ENCODE data around the gene DPF3. TPM values are rescaled to one million over a fixed set of nuclear protein-coding genes. Genes with fewer than 3 reads are reported as not detected.

Gene DPF3
- total RNA-seq, 1 experiment from 2014 or later = 0.31 TPM

GRCh38 chr14:72636871-72637270, 257.0 kb downstream of the DPF3 start (continued):
- no peak for TF ChIP-seq TCF7 (CRISPR knock-in tag; IDR thresholded peaks at IDR 0.05; ENCODE audit: low read depth)

- ChIA-PET POLR2A (no interaction called here), CTCF (no interaction called here)
Observed at GRCh38 chr14:72636094-72636493, 257.8 kb downstream of the DPF3 start.

GRCh38 chr14:72634691-72635616, 258.9 kb downstream of the DPF3 start:
- Mint-ChIP-seq H3K36me3 (0 out of 2 replicates have a peak, but pooled peaks cover 7% of the 10 kb centered on the region), H3K27ac (no peak overlapping the region), H3K9me3 (peaks cover 11% of the 10 kb centered on the region), H3K27me3 (ENCODE audit: low read depth) (peaks cover 5% of the 10 kb centered on the region; the same call in 1 of the 2 replicates), H3K4me1 (no peaks in the 10 kb centered on the region), H3K4me3 (no peak overlapping the region)
- POLR2A ChIA-PET = no interaction called here
- DNase-seq (ENCODE audit: low spot score) = no peak
- ATAC-seq = peak; percentile 69
- CTCF ChIA-PET = interaction anchor here (1.5 kb wide), 1 partner anchor 10 kb away, joined by 4 read pairs; no protein-coding TSS in a partner anchor
- no peak for TF ChIP-seq ZNF232 (CRISPR knock-in tag; IDR thresholded peaks at IDR 0.05)
- no peak for TF ChIP-seq OVOL2 (CRISPR knock-in tag; IDR thresholded peaks at IDR 0.05; ENCODE audit: borderline replicate concordance)
- no peak for TF ChIP-seq AFF4 (CRISPR knock-in tag; IDR thresholded peaks at IDR 0.05; ENCODE audit: borderline replicate concordance)
- no peak for TF ChIP-seq SMAD4 (CRISPR knock-in tag; IDR thresholded peaks at IDR 0.05)
- no peak for TF ChIP-seq CREB1 (CRISPR knock-in tag; IDR thresholded peaks at IDR 0.05)
- no peak for TF ChIP-seq RELA (CRISPR knock-in tag; IDR thresholded peaks at IDR 0.05; ENCODE audit: borderline replicate concordance)
- TF ChIP-seq FOXK1 (CRISPR knock-in tag; IDR thresholded peaks at IDR 0.05) = no peak
- TF ChIP-seq TEAD1 (CRISPR knock-in tag; IDR thresholded peaks at IDR 0.05) = no peak

More at GRCh38 chr14:72636094-72636493, 257.8 kb downstream of the DPF3 start:
- H3K4me3 Mint-ChIP-seq = no peak overlapping the region
- no peaks in the 10 kb centered on the region for H3K4me1 Mint-ChIP-seq
- ATAC-seq (no peak), DNase-seq (ENCODE audit: low spot score) (no peak)
- H3K27me3 Mint-ChIP-seq (ENCODE audit: low read depth) = peaks cover 5% of the 10 kb centered on the region; the same call in 1 of the 2 replicates
- no peak overlapping the region for H3K27ac Mint-ChIP-seq
- H3K9me3 Mint-ChIP-seq = peaks cover 22% of the 10 kb centered on the region
- 0 out of 2 replicates have a peak, but pooled peaks cover 7% of the 10 kb centered on the region for H3K36me3 Mint-ChIP-seq
- TF ChIP-seq ATF1 (CRISPR knock-in tag; IDR thresholded peaks at IDR 0.05) (no peak), TP53 (CRISPR knock-in tag; IDR thresholded peaks at IDR 0.05) (no peak), STAT6 (CRISPR knock-in tag; conservative IDR thresholded peaks at IDR 0.05; ENCODE audit: low read depth) (no peak), ATF6 (CRISPR knock-in tag; IDR thresholded peaks at IDR 0.05) (no peak), EMX1 (CRISPR knock-in tag; IDR thresholded peaks at IDR 0.05) (no peak), FOXP4 (CRISPR knock-in tag; IDR thresholded peaks at IDR 0.05) (no peak), NFE2L1 (CRISPR knock-in tag; IDR thresholded peaks at IDR 0.05) (no peak), GTF2I (CRISPR knock-in tag; conservative IDR thresholded peaks at IDR 0.05) (no peak)
